HEK293 (cell line): ENCODE results near the gene PERCC1.

Experiments used
- CTCF ChIP-seq: fragments of 450-650 bp; formaldehyde crosslinking; IDR thresholded peaks from 2 replicates; pipeline ENCODE4 v1.5.1; 2016; ENCODE audit warnings: missing biosample characterization, missing genetic modification characterization
- REST ChIP-seq: fragments of 450-650 bp; formaldehyde crosslinking; IDR thresholded peaks from 2 replicates; pipeline ENCODE4 v1.5.1; 2016; ENCODE audit warnings: missing biosample characterization, missing genetic modification characterization
- ZFHX2 ChIP-seq: fragments of 450-650 bp; formaldehyde crosslinking; conservative IDR thresholded peaks from 2 replicates; pipeline ENCODE4 v1.5.1; 2016; ENCODE audit warnings: missing biosample characterization, missing genetic modification characterization
- ZNF146 ChIP-seq: fragments of 450-650 bp; formaldehyde crosslinking; IDR thresholded peaks from 2 replicates; pipeline ENCODE4 v1.5.1; 2016; ENCODE audit warnings: missing biosample characterization, missing genetic modification characterization
- ZNF302 ChIP-seq: fragments of 450-650 bp; formaldehyde crosslinking; IDR thresholded peaks from 2 replicates; pipeline ENCODE4 v1.5.1; 2016; ENCODE audit warnings: missing biosample characterization, missing genetic modification characterization, low read depth
- ZNF416 ChIP-seq: fragments of 450-650 bp; formaldehyde crosslinking; IDR thresholded peaks from 2 replicates; pipeline ENCODE4 v1.5.1; 2016; ENCODE audit warnings: missing biosample characterization, missing genetic modification characterization
- ZSCAN30 ChIP-seq: fragments of 450-650 bp; IDR thresholded peaks from 2 replicates; pipeline ENCODE4 v1.5.1; 2018; ENCODE audit warnings: missing biosample characterization, mild to moderate bottlenecking, missing genetic modification characterization, moderate library complexity

DNA sequence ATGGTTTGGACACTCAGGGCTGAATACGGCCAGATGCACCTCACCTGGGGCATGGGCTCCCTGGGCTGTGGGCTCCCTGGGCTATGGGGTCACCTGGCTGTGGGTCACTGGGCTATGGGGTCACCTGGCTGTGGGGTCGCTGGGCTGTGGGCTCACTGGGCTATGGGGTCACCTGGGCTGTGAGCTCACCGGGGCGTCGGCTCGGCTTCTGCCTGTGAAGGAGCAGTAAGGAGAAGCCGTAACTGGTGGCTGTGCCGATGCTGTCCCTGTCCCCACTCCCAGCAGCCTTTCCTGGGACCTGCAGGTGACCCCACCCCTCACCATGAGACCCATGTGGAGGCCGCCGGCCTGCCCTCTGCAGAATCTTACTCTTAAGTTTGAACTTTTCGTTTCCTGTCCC lies 1.9 kb upstream of the PERCC1 start:
- TF ChIP-seq REST (tag by site-specific recombination) = no peak
- no peak for TF ChIP-seq ZSCAN30
- TF ChIP-seq ZNF416 (tag by site-specific recombination) = no peak
- TF ChIP-seq ZNF146 (tag by site-specific recombination) = no peak
- TF ChIP-seq CTCF (tag by site-specific recombination) = no peak
- TF ChIP-seq ZFHX2 (tag by site-specific recombination) = no peak
- TF ChIP-seq ZNF302 (tag by site-specific recombination) = no peak
